ENCODE measurements around the gene ACTG2. TPM values are rescaled to one million over a fixed set of nuclear protein-coding genes. Genes with fewer than 3 reads are reported as not detected.
"Not testable (repeated sequence)": the region's sequence is repeated elsewhere in the genome, so short reads cannot be mapped to it uniquely, and the experiment has no call there.

Gene ACTG2
- total RNA-seq: not detected

DNA sequence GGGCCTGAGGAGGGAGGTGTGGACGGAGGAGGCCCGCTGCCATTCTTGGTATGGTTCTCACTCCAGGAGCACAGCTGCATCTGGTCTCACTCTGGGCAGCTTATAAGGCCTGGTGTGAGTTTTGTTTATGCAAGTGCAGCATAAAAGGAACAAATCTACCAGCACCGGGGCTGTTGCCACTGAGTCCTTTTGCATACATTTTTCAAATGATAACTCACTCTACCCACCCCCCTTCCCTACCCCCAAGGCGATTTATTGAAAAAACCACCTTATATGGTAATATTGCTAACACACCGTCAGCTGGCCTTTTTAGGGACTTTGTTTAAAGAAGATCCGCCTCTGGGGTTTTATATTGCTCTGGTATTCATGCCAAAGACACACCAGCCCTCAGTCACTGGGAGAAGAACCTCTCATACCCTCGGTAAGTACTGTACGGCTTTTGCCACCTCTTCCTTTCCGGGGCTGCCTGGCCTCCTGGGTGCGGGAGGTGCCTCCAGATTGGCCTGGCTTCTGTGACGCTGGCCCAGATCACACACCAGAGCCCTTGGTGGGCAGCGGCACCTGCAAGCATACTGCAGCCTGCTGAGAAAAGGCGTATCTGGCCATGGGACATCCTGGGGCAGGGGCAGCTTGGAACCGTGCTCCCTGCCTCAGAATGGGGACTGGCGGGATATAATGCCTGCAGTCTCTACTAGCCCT, at the start of gene ACTG2:
Gene ACTG2 (plus strand): TSS at position 378 of the 699 bp plus-strand sequence. CDS start 8,304 bp downstream, outside the sequence.
- DNase-seq (ENCODE audit: low read depth in 2 of 3, low spot score in 2 of 3): no peak

DNA sequence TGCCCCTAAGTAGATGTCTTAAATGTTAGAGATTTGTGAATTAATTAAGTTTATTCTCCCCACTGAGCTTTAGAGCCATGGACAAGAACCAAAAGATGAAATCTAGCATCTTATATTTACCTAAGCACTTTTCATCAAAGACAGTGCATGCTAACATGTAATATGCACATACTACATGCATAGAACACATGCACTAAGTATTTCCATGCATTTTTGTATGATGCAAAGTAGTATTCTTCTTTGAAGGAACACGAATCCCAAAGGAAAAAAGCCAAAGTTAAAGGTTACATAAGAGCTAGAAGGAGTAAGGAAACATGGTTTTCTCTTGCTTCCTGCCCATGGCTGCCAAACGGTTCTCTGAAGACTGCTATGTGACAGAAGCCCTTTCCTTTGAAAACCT, 48.7 kb upstream of the ACTG2 start:
- no peak for DNase-seq (ENCODE audit: low read depth in 2 of 3, low spot score in 2 of 3)

DNA sequence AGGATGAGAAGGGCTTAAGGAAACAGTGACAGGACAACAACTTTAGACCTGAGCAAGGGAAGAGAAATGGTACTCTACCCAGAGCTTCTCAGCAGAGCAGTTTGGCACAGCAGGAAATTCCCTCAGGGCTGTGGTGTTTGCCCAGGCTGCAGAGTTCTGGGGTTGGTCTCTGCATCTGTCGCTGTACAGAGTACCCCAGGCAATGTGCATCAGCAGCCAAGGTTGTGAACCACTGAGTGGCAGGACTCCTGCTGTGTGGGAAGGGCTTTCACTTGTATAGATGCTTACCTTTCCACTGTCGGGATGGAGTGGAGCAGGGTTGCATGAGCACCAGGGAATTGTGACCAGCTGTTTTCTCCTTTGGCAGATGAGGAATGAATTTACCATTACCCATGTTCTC, 42.8 kb upstream of the ACTG2 start:
- no peak for DNase-seq (ENCODE audit: low read depth in 2 of 3, low spot score in 2 of 3)

DNA sequence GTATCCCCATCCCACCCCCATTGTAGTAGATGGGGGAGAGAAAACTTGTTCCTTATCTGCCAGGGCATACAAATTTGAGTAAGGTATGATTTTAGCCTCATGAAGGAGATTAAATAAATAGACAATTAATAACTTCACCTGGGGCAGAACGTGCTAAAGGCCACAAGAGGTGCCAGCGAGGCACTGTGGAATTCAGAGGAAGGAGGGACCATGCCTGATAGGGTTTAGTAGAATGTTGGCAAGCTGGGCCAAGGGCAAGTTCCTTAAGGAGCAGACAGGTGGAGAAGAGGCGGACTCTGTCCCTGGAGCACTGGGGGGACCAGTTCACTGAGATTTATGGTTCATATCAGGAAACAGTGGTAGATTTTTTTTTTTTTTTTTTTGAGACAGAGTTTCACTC, 41.5 kb upstream of the ACTG2 start:
- DNase-seq (ENCODE audit: low read depth in 2 of 3, low spot score in 2 of 3): peak in 1 of 3 donors; percentile 53

DNA sequence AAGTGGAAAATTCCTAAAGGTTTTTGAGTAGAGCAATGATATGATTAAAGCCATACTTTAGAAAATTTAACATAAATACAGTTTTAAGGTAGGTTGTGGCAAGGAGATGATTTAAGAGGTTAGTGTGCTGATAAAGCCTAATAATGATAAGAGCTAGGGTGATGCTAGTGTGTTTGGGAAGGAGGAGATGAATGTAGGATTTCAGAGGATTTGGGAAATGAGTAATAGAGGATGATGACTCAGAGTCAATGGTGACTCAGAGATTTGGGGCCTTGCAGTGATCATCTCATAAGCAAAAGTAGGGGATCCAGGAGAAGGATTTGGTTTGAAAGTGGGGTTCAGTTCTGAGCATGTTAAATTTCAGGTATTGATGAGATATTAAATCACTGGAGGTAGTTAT, 40.8 kb upstream of the ACTG2 start:
- no peak for DNase-seq (ENCODE audit: low read depth in 2 of 3, low spot score in 2 of 3)

DNA sequence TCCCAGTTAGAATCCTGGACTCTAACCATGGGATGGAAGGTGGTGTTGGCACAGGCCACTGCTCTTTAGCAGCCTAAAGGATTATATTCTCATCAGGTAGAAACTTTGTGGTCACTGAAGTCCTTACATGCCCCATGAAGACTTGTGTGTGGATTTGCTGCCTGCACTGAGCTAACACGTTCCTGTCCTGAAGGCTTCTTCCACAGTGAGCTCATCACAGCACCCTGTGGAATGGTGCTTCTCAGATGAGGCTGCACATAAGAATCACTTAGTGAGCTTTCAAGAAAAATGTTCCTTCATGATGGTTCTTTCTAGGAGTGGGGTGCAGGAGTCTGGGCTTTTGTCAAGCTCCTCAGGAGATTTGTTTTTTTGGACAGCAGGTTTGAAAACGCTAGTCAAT, 37.3 kb upstream of the ACTG2 start:
- no peak for DNase-seq (ENCODE audit: low read depth in 2 of 3, low spot score in 2 of 3)

DNA sequence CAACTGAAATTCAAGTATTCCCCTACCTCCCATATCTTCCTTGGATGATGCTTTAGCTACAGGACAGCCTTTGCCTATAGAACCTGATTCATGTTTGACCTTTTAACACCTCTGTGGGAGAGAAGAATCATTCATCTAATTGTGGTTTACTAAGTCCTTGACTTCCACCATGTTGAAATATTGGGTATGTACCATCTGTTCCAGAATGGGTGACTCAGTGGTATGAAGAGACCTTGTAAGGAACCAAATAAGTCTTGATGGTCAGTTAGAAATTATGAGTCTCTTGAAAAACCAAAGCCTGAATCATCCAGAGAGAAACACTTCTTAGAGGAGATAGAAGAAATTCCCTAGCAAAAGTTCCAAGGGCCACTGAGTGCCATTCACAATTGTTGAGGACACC, 36.6 kb upstream of the ACTG2 start:
- DNase-seq (ENCODE audit: low read depth in 2 of 3, low spot score in 2 of 3): no peak

DNA sequence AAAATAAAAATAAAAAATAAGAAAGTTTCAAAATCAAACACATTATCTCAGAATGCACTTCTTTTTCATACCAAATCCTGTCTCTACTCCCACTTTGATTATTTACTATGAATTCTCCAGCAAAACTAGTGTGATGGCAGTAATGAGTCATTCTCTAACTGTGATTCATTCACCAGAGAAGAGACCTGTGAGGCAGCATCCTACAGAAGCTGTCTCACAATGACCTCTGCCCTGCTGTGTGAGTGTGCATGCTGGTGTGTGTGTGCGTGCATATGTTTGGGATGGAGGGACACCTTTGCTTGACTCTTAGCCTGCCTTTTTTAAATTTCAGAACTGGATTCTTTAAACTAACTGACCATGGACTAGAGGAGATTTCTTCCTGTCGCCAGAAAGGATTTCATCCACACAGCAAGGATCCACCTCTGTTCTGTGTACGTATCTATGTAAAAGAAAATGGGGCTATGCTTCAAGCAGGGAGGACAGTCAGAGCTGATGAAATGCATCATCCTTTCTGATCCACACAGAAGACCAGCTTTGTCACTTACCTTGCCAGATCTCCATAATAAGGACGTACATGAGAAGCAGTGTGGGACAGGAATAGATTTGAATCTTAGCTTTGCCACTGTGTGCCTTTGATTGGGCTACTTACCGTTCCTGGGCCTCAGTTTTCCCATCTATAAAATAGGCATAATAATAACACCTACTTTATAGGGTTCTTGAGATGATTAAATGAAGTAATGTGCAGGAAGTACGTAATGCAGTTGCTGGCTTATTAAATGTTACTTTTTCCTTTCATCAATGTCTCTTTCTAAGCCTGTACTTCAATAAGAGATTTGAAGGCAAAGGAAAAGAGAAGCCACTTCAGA, 32.9 kb upstream of the ACTG2 start:
- DNase-seq (ENCODE audit: low read depth in 2 of 3, low spot score in 2 of 3): no peak

DNA sequence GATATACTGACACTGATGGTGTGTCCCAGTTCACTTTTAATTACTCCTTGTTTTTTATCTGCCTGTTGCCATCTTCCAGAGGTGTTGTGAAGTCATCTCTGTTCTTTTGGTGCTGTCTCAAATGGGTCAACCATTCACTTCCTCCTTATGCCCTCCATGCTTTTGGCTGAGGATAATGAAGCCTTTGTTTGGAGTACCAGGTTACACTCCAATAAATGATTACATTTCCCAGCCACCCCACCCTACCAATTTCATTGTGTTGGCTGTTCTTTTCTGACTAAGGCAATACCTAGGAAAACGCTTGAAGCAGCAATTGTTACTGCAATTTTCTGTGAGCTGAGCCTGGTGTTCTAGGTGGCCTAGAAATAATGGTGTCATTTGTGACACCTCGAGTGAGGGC, 29.8 kb upstream of the ACTG2 start:
- no peak for DNase-seq (ENCODE audit: low read depth in 2 of 3, low spot score in 2 of 3)

DNA sequence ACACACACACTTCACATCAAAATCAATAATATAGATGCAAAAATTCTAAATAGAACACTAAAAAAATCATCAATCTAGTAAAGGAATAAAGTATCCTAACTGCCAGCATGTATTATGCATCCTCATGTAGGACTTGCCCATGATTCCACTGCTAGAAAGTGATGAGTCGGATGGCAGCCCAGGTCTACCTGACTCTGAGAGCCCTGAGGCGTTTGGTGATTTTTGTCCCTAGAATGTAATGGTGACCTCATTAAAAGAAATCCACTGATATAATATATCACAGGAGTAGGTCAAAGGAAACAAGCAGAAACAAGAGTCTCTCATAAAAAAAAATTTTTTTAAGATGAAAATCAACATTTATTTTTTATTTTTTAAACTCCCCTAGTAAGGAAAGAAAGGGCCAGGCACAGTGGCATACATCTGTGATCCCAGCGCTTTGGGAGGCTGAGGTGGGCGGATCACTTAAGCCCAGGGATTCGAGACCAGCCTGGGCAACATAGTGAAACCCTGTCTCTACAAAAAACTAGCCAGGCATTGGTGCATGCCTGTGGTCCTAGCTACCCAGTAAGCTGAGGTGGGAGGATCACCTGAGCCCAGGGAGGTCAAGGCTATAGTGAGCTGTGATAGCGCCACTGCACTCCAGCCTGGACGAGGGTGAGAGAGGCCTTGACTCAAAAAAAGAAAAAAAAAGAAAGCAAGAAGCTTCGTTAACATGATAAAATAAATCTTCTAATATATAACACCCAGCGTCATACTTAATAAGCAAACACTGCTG, 24.4 kb upstream of the ACTG2 start:
- no peak for DNase-seq (ENCODE audit: low read depth in 2 of 3, low spot score in 2 of 3)

DNA sequence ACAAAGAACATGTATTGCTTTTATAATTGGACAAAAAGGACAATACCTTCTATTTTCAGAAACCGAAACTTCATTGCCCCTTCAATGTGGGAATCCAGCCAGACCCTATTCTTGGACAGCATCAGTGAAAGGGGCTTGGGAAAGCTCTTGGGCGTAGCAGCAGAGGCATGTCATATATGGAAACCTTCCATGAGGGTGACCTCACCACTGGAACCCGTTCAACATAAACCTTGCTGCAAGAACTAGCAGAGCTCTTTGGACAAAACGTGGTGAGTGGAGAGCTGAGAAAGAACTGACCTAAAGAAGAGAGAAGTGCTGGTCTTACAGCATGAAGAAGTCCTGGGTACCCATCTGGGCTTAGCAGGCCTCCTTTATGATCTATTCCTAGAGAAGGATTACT, 22.7 kb upstream of the ACTG2 start:
- no peak for DNase-seq (ENCODE audit: low read depth in 2 of 3, low spot score in 2 of 3)

DNA sequence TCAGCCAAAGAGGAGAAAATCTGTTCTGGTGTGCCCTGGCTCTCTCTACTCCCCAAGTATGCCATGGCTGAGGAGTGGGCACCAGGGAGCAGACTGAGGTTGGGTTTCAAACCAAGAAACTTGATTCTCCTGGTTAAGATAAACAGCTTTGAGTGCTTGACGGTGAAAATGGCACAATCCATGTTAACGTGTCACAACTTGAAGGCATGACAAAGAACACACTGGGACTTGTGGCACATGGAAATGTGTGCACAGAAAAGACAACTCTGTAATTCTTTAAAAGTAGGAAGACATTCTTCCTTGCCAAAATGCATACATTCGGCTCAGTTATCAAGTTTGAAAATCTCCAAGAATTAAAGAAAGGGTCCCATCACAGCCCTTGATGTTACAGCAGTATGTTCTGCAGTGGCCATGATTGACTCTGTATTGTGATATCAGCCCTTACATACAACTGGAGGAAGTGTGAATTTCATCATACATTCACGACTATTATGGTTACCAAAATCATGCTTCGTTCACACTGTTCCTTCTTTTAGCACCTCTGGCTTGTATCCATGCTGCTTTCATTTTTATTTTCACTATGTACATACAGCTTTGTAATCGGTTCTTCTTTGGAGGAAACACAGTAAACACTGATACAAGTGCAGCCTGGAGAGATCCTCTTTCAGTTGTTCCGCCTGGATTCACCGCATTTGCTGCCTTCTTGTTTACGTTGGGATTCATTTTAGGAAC, 15.6 kb upstream of the ACTG2 start:
- peak in 1 of 3 donors; percentile 18 for DNase-seq (ENCODE audit: low read depth in 2 of 3, low spot score in 2 of 3)

DNA sequence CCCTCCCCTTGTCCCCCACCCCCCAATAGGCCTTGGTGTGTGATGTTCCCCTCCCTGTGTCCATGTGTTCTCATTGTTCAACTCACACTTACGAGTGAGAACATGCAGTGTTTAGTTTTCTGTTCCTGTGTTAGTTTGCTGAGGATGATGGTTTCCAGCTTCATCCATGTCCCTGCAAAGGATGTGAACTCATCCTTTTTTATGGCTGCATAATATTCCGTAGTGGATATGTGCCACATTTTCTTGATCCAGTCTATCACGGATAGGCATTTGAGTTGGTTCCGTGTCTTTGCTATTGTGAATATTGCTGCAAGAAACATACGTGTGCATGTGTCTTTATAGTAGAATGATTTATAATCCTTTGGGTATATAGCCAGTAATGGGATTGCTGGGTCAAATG, 14.8 kb upstream of the ACTG2 start:
- not testable (repeated sequence) for DNase-seq (ENCODE audit: low read depth in 2 of 3, low spot score in 2 of 3)

DNA sequence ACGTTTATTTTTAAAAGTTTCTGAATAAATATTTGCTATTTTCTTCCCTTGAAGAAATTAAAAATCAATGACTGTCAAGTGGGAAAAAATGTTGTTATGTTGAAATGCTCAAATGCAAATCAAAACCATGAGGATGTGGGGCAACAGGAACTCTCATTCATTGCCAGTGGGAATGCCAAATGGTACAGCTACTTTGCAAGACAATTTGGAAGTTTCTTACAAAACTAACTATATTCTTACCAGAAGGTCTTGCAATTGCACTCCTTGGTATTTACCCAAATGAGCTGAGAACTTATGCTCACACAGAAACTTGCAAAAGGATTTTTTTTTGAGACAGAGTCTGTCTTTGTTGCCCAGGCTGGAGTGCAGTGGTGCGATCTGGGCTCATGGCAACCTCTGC, 7.4 kb upstream of the ACTG2 start:
- DNase-seq (ENCODE audit: low read depth in 2 of 3, low spot score in 2 of 3): no peak

DNA sequence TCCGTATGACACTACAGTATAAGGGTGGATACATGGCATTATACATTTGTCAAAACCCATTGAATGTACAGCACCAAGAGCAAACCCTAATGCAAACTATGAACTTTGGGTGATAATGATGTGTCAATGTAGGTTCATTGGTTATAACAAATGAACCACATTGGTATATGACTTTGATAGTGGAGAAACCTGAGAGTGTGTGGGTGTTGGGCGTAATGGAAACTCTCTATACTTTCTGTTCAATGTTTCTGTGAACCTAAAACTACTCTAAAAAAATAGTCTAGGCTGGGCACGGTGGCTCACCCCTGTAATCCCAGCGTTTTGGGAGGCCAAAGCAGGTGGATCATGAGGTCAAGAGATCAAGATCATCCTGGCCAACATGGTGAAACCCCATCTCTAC, 6.5 kb upstream of the ACTG2 start:
- no peak for DNase-seq (ENCODE audit: low read depth in 2 of 3, low spot score in 2 of 3)

DNA sequence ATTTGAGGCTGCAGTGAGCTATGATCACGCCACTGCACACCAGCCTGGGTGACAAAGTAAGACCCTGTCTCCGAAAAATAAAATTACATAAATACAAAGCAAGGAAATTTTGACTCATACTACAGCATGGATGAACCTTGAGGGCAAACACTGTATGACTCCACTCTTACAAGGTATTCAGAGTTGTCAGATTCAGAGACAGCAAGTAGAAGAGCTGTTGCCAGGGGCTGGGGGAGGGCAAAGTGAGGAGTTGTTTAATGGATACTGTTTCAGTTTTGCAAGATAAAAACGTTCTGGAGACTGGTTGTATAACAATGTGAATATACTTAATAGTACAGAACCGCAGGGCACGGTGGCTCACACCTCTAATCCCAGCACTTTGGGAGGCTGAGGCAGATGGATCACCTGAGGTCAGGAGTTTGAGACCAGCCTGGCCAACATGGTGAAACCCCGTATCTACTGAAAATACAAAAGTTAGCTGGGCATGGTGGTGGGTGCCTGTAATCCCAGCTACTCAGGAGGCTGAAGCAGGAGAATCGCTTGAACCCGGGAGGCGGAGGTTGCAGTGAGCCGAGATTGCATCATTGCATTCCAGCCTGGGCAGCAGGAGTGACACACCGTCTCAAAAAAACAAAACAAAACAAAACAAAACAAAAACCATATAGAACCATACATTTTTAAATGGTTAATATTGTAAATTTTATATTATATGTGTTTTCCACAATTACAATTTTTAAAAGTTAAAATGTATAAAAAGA, 5.0 kb upstream of the ACTG2 start:
- DNase-seq (ENCODE audit: low read depth in 2 of 3, low spot score in 2 of 3): not testable (repeated sequence)

DNA sequence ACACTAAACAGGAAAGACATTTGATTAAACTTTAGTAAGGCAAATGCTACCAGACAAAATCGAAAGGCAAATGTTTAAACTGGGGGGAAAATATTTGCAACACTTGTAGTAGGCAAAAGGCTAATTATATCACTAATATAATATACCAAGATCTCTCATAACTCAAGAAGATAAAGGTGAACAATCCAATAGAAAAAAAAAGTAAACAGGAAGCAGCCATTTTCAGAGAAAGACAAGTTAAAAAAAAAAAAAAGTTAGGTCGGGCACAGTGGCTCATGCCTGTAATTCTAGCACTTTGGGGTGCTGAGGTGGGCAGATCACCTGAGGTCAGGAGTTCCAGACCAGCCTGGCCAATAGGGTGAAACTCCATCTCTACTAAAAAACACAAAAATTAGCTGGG, 4.4 kb upstream of the ACTG2 start:
- no peak for DNase-seq (ENCODE audit: low read depth in 2 of 3, low spot score in 2 of 3)

DNA sequence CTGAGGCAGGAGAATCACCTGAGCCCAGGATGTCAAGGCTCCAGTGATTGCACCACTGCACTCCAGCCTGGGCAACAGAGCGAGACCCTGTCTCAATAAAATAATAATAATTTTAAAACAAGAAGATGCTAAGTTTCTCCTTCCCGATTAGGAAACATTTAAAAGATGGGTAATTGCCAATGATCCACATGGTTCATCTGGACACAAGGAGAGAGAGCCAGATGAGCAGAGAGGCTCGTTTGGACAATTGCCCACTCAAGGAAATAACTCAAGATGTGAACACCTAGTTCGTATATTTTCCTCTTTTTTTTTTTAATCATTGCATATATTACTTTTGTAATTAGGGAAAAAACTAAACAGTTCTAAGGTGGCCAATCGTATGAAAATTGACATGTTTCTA, 3.6 kb upstream of the ACTG2 start:
- DNase-seq (ENCODE audit: low read depth in 2 of 3, low spot score in 2 of 3): no peak

DNA sequence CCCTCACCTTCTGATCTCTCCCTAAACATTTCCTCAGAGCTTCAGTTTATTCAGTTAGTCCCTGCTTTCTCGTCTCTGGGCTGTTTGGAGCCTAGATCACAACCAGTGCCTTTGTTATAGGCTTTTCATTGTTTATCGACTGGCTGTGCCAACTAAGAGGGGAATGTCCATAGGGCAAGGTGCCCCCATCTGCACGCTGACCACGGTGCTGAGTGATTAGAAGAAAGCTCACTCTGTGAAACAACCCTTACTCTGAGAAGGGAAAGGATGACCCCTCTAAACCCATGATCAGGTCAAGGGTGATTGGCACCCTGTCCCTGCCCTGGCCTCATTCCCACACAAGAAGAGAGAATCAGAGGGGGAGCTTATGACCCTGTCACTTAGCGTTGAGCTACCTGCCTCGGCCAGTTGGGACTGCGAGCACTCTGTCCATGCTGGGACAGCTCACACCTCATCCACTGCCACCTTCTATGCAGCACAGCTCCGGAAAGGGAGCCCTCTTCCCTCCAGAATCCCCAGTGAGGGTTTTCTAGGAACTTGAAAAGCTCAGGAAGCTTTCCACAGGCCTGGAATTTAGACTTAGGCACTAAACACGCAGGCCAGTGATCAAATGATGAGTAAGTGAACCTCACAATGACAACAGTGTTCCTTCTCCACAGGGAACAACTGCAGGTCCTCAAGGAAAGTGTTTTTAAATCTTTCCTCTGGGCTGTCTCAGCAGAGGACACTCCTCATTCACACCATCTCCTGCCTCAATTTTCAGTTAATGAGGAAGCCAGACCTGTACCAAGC, 2.3 kb upstream of the ACTG2 start:
- no peak for DNase-seq (ENCODE audit: low read depth in 2 of 3, low spot score in 2 of 3)
